Esophagus muscularis mucosa (tissue), 4 donors: ENCODE results near the gene CMTM8. TPM values are rescaled to one million over a fixed set of nuclear protein-coding genes. Genes with fewer than 3 reads are reported as not detected.
A peak's percentile ranks its signal among the peaks of the same experiment; 100 is the strongest.

Experiments used
- DNase-seq: peaks from one replicate; pipeline ENCODE4 v3.0.0-alpha.2; 2017; ENCODE audit errors: extremely low spot score
- H3K27ac ChIP-seq, 4 donors: fragments of 200-600 bp; sonication (generic); replicated peaks in 1 of 4; 1 replicate in 3 of 4; 2 replicates in 1 of 4; pipeline ENCODE4 v1.5.1; 2016 to 2019; ENCODE audit warnings: mild to moderate bottlenecking in 1 of 4
- H3K27me3 ChIP-seq, 4 donors: fragments of 200-600 bp; sonication (generic); one replicate each; pipeline versions ENCODE4 v1.5.1 to v1.6.0; 2016 to 2019
- H3K36me3 ChIP-seq, 4 donors: fragments of 200-600 bp; sonication (generic); one replicate each; pipeline ENCODE4 v1.5.1; 2016 to 2019
- H3K4me1 ChIP-seq, 4 donors: fragments of 200-600 bp; sonication (generic); one replicate each; pipeline ENCODE4 v1.5.1; 2016 to 2019
- H3K4me3 ChIP-seq, 4 donors: fragments of 200-600 bp; sonication (generic); 1 replicate in 2 of 4; 2 replicates in 2 of 4; pipeline ENCODE4 v1.5.1; 2016 to 2019; ENCODE audit warnings: mild to moderate bottlenecking in 4 of 4, moderate library complexity in 1 of 4
- H3K9me3 ChIP-seq, 4 donors: fragments of 200-600 bp; sonication (generic); 1 replicate in 3 of 4; 2 replicates in 1 of 4; pipeline ENCODE4 v1.5.1; 2016 to 2019
- CTCF ChIP-seq, 3 experiments: fragments of 200-600 bp in 2 of 3; fragments of 450-650 bp in 1 of 3; sonication (generic) in 2 of 3; IDR thresholded peaks; one replicate each; pipeline ENCODE4 v1.5.1; 2017 to 2019; ENCODE audit warnings: antibody characterized with exemption in 3 of 3, mild to moderate bottlenecking in 2 of 3, moderate library complexity in 1 of 3
- EP300 ChIP-seq: sonication (generic); formaldehyde crosslinking; IDR thresholded peaks from one replicate; pipeline ENCODE4 v1.6.1; 2017; ENCODE audit warnings: antibody characterized with exemption
- POLR2A ChIP-seq: fragments of 450-650 bp; IDR thresholded peaks from one replicate; pipeline ENCODE4 v1.6.1; 2017; ENCODE audit warnings: antibody characterized with exemption, moderate library complexity, mild to moderate bottlenecking, low read depth
- POLR2AphosphoS5 ChIP-seq, 2 donors: sonication (generic); formaldehyde crosslinking; IDR thresholded peaks; one replicate each; pipeline ENCODE4 v1.6.1; 2017; ENCODE audit warnings: antibody characterized with exemption in 2 of 2
- WGBS: methylation state at CpG from one replicate; pipeline ENCODE4 v1.1.5; 2018; 5-methylcytosine and 5-hydroxymethylcytosine counted together
- intact Hi-C: fragments of 100-400 bp; cut with DNase I; formaldehyde crosslinking; loops from one replicate; pipeline ENCODE4 v1.15.1; 2023
- total RNA-seq, 4 donors: library from RNA; depleted of rRNA; stranded (reverse); fragments of >200 nt; gene quantifications; one replicate each; pipeline versions ENCODE4 v1.1.0 to v1.2.1, GENCODE V29; 2016

Gene CMTM8
- total RNA-seq, 4 donors from 2014 or later: 1.7 to 4.2 (median 3.8) TPM

- H3K9me3 ChIP-seq: no peaks in the 10 kb centered on the region
- peaks cover 0 to 16% (median 5%) of the 10 kb centered on the region in 4 donors for H3K4me1 ChIP-seq
- no peak for DNase-seq
- WGBS: 93% methylated on average over 2 of the region's 2 CpGs
- intact Hi-C loops: no loop called here
- TF ChIP-seq EP300 (no peak), POLR2A (no peak), CTCF (IDR thresholded peaks at IDR 0.05) (no peak)
- H3K36me3 ChIP-seq: no peaks in the 10 kb centered on the region
- H3K27me3 ChIP-seq: no peaks in the 10 kb centered on the region
- H3K4me3 ChIP-seq: no peak overlapping the region
- H3K27ac ChIP-seq: no peak overlapping the region
These were observed 62.9 kb downstream of the CMTM8 start for GRCh38 chr3:32301426-32301825.

GRCh38 chr3:32302601-32303398 lies 64.3 kb downstream of the CMTM8 start:
- no peak for DNase-seq
- Histone ChIP-seq H3K4me3 (no peak overlapping the region), H3K4me1 (peaks cover 0 to 16% (median 5%) of the 10 kb centered on the region in 4 donors), H3K27ac (peak overlapping the region in 2 of 4 donors; percentile 12 to 22), H3K36me3 (no peaks in the 10 kb centered on the region), H3K9me3 (no peaks in the 10 kb centered on the region), H3K27me3 (no peaks in the 10 kb centered on the region)
- intact Hi-C loops: no loop called here
- 78% methylated on average over 7 of the region's 7 CpGs for WGBS
- no peak for TF ChIP-seq EP300
- no peak for TF ChIP-seq POLR2A

GRCh38 chr3:32303399-32303747 lies 64.9 kb downstream of the CMTM8 start:
- H3K36me3 ChIP-seq: no peaks in the 10 kb centered on the region
- no peaks in the 10 kb centered on the region for H3K9me3 ChIP-seq
- intact Hi-C loops: no loop called here
- DNase-seq: no peak
- peak overlapping the region in 2 of 4 donors; percentile 12 to 22 for H3K27ac ChIP-seq
- H3K4me1 ChIP-seq: peaks cover 0 to 16% (median 5%) of the 10 kb centered on the region in 4 donors
- H3K4me3 ChIP-seq: no peak overlapping the region
- TF ChIP-seq POLR2A (no peak), POLR2AphosphoS5 (IDR thresholded peaks at IDR 0.05) (no peak), CTCF (IDR thresholded peaks at IDR 0.05) (no peak), EP300 (no peak)
- H3K27me3 ChIP-seq: no peaks in the 10 kb centered on the region
- 69% methylated on average over 6 of the region's 6 CpGs for WGBS

GRCh38 chr3:32303977-32304881 lies 65.7 kb downstream of the CMTM8 start:
- no peak for DNase-seq
- Histone ChIP-seq H3K4me3 (no peak overlapping the region), H3K27me3 (no peaks in the 10 kb centered on the region), H3K36me3 (no peaks in the 10 kb centered on the region), H3K9me3 (no peaks in the 10 kb centered on the region), H3K27ac (no peak overlapping the region), H3K4me1 (peaks cover 0 to 16% (median 5%) of the 10 kb centered on the region in 4 donors)
- intact Hi-C loops: no loop called here
- WGBS: 87% methylated on average over 3 of the region's 3 CpGs
- TF ChIP-seq POLR2A (no peak), EP300 (no peak), POLR2AphosphoS5 (IDR thresholded peaks at IDR 0.05) (no peak), CTCF (IDR thresholded peaks at IDR 0.05) (no peak)

GRCh38 chr3:32305361-32305876 lies 66.9 kb downstream of the CMTM8 start:
- Histone ChIP-seq H3K27me3 (no peaks in the 10 kb centered on the region), H3K27ac (no peak overlapping the region), H3K4me3 (no peak overlapping the region), H3K4me1 (peaks cover 0 to 16% (median 7%) of the 10 kb centered on the region in 4 donors), H3K9me3 (no peaks in the 10 kb centered on the region), H3K36me3 (no peaks in the 10 kb centered on the region)
- WGBS: 86% methylated on average over 2 of the region's 2 CpGs
- no peak for DNase-seq
- TF ChIP-seq EP300: no peak
- TF ChIP-seq POLR2AphosphoS5 (IDR thresholded peaks at IDR 0.05): no peak
- TF ChIP-seq CTCF (IDR thresholded peaks at IDR 0.05): no peak
- no peak for TF ChIP-seq POLR2A
- intact Hi-C loops: no loop called here
